ENCODE measurements around the gene ZNF784. TPM values are rescaled to one million over a fixed set of nuclear protein-coding genes. Genes with fewer than 3 reads are reported as not detected.

ZNF784 gene
- total and polyA plus RNA-seq, 2 of the 13 experiments (the other 11 are each of a cell fraction or from before 2014, with no cell fraction given): 4.1 to 4.2 TPM

GRCh38 chr19:55598719-55599467 is 25.5 kb downstream of the ZNF784 start (continued):
- TF ChIP-seq KIAA2018 (CRISPR knock-in tag; IDR thresholded peaks at IDR 0.05; ENCODE audit: borderline replicate concordance) (no peak), ZNF501 (CRISPR knock-in tag; IDR thresholded peaks at IDR 0.05) (peak; percentile 59; the same call in 1 of the 2 replicates), PATZ1 (CRISPR knock-in tag; IDR thresholded peaks at IDR 0.05) (peak; percentile 91; the same call in 1 of the 2 replicates), IRX3 (CRISPR knock-in tag; IDR thresholded peaks at IDR 0.05; ENCODE audit: borderline replicate concordance, low read depth) (peak; percentile 67; the same call in 1 of the 2 replicates), ZNF263 (CRISPR knock-in tag; IDR thresholded peaks at IDR 0.05) (peak; percentile 65), HIC2 (CRISPR knock-in tag; IDR thresholded peaks at IDR 0.05; ENCODE audit: low read depth) (no peak; the same call in 1 of the 2 replicates), SIN3B (IDR thresholded peaks at IDR 0.05; ENCODE audit: low read length) (no peak; the same call in 1 of the 2 replicates), ZNF619 (CRISPR knock-in tag; IDR thresholded peaks at IDR 0.05) (no peak; the same call in 1 of the 2 replicates), MED1 (CRISPR knock-in tag; IDR thresholded peaks at IDR 0.05) (no peak; the same call in 1 of the 2 replicates), NR2C2 (CRISPR knock-in tag; IDR thresholded peaks at IDR 0.05; ENCODE audit: borderline replicate concordance) (no peak), ISL2 (CRISPR knock-in tag; IDR thresholded peaks at IDR 0.05) (peak; percentile 27; the same call in 1 of the 2 replicates), ZNF20 (CRISPR knock-in tag; IDR thresholded peaks at IDR 0.05) (0 out of 2 replicates have a peak, but pooled peaks have one; percentile 73), PAWR (CRISPR knock-in tag; IDR thresholded peaks at IDR 0.05; ENCODE audit: borderline replicate concordance) (no peak), ZFP41 (CRISPR knock-in tag; IDR thresholded peaks at IDR 0.05; ENCODE audit: borderline replicate concordance) (0 out of 2 replicates have a peak, but pooled peaks have one; percentile 37), MAF1 (CRISPR knock-in tag; IDR thresholded peaks at IDR 0.05; ENCODE audit: borderline replicate concordance) (no peak), CAMTA2 (CRISPR knock-in tag; IDR thresholded peaks at IDR 0.05; ENCODE audit: borderline replicate concordance) (0 out of 2 replicates have a peak, but pooled peaks have one; percentile 78)

Data from HepG2 (cell line).